Duodenal mucosa (tissue), 2 donors: ENCODE measurements around the gene TNS3.
"Not testable (repeated sequence)": the region's sequence is repeated elsewhere in the genome, so short reads cannot be mapped to it uniquely, and the experiment has no call there.

Source experiments
- H3K27ac ChIP-seq: one replicate; pipeline ENCODE4 v1.7.0; 2013; ENCODE audit warnings: low read depth, low read length
- H3K27me3 ChIP-seq, 2 donors: one replicate each; pipeline ENCODE4 v1.7.0; 2013; ENCODE audit warnings: low read length in 2 of 2, control low read depth in 1 of 2; ENCODE audit not compliant: insufficient read depth in 2 of 2, control insufficient read depth in 1 of 2
- H3K36me3 ChIP-seq, 2 donors: one replicate each; pipeline ENCODE4 v1.7.0; 2013; ENCODE audit warnings: low read length in 2 of 2, control low read depth in 1 of 2; ENCODE audit not compliant: insufficient read depth in 2 of 2, control insufficient read depth in 1 of 2
- H3K4me1 ChIP-seq, 2 donors: one replicate each; pipeline ENCODE4 v1.7.0; 2013; ENCODE audit warnings: low read length in 2 of 2, control low read depth in 1 of 2; ENCODE audit not compliant: insufficient read depth in 2 of 2, control insufficient read depth in 1 of 2
- H3K4me3 ChIP-seq, 2 donors: one replicate each; pipeline ENCODE4 v1.7.0; 2013; ENCODE audit warnings: low read length in 2 of 2, low read depth in 1 of 2
- H3K9ac ChIP-seq, 2 donors: one replicate each; pipeline ENCODE4 v1.7.0; 2013; ENCODE audit warnings: low read length in 2 of 2, low read depth in 1 of 2
- H3K9me3 ChIP-seq, 2 donors: one replicate each; pipeline ENCODE4 v1.7.0; 2013; ENCODE audit warnings: low read length in 2 of 2, control low read depth in 1 of 2; ENCODE audit not compliant: control insufficient read depth in 1 of 2

Gene TNS3

GRCh38 chr7:47591089-47591654, 9.3 kb upstream of the TNS3 start:
- H3K36me3 ChIP-seq, result no peaks in the 10 kb centered on the region
- H3K27ac ChIP-seq, result no peak overlapping the region
- no peak overlapping the region for H3K4me3 ChIP-seq
- H3K9me3 ChIP-seq, result no peaks in the 10 kb centered on the region
- H3K27me3 ChIP-seq, result no peaks in the 10 kb centered on the region
- H3K4me1 ChIP-seq, result peaks cover 0 to 7% of the 10 kb centered on the region in 2 donors
- no peak overlapping the region for H3K9ac ChIP-seq

GRCh38 chr7:47590215-47590614, 8.3 kb upstream of the TNS3 start:
- H3K27ac ChIP-seq, H3K27me3 ChIP-seq, H3K36me3 ChIP-seq, H3K4me1 ChIP-seq, H3K4me3 ChIP-seq, H3K9ac ChIP-seq, H3K9me3 ChIP-seq: not testable (repeated sequence)

- H3K4me1 ChIP-seq, result peaks cover 0 to 9% of the 10 kb centered on the region in 2 donors
- no peak overlapping the region for H3K27ac ChIP-seq
Measured at GRCh38 chr7:47588704-47589225, 6.9 kb upstream of the TNS3 start.

GRCh38 chr7:47587976-47588375, 6.1 kb upstream of the TNS3 start:
- peaks cover 0 to 13% of the 10 kb centered on the region in 2 donors for H3K4me1 ChIP-seq
- no peak overlapping the region for H3K9ac ChIP-seq
- H3K27ac ChIP-seq, result no peak overlapping the region

More at GRCh38 chr7:47588704-47589225, 6.9 kb upstream of the TNS3 start:
- H3K27me3 ChIP-seq, result no peaks in the 10 kb centered on the region
- H3K9me3 ChIP-seq, result no peaks in the 10 kb centered on the region
- H3K36me3 ChIP-seq, result no peaks in the 10 kb centered on the region
- no peak overlapping the region for H3K9ac ChIP-seq
- no peak overlapping the region for H3K4me3 ChIP-seq

GRCh38 chr7:47587351-47587750, 5.4 kb upstream of the TNS3 start:
- Histone ChIP-seq H3K27me3 (no peaks in the 10 kb centered on the region), H3K4me1 (peaks cover 0 to 15% of the 10 kb centered on the region in 2 donors), H3K36me3 (no peaks in the 10 kb centered on the region), H3K27ac (no peak overlapping the region), H3K9ac (no peak overlapping the region), H3K4me3 (no peak overlapping the region), H3K9me3 (no peaks in the 10 kb centered on the region)

More at GRCh38 chr7:47587976-47588375, 6.1 kb upstream of the TNS3 start:
- Histone ChIP-seq H3K4me3 (no peak overlapping the region), H3K27me3 (no peaks in the 10 kb centered on the region), H3K9me3 (no peaks in the 10 kb centered on the region), H3K36me3 (no peaks in the 10 kb centered on the region)

- H3K27ac ChIP-seq, result no peak overlapping the region
- H3K36me3 ChIP-seq, result no peaks in the 10 kb centered on the region
- H3K4me3 ChIP-seq, result no peak overlapping the region
- H3K4me1 ChIP-seq, result peaks cover 0 to 17% of the 10 kb centered on the region in 2 donors
- H3K27me3 ChIP-seq, result no peaks in the 10 kb centered on the region
- no peaks in the 10 kb centered on the region for H3K9me3 ChIP-seq
- no peak overlapping the region for H3K9ac ChIP-seq
Measured at GRCh38 chr7:47586925-47587324, 5.0 kb upstream of the TNS3 start.

- not testable (repeated sequence) for H3K36me3 ChIP-seq, H3K9ac ChIP-seq, H3K4me3 ChIP-seq, H3K27ac ChIP-seq, H3K27me3 ChIP-seq, H3K9me3 ChIP-seq
- peaks cover 0 to 17% of the 10 kb centered on the region in 2 donors for H3K4me1 ChIP-seq
Measured at GRCh38 chr7:47586161-47586670, 4.3 kb upstream of the TNS3 start.

GRCh38 chr7:47584536-47584895, 2.6 kb upstream of the TNS3 start:
- Histone ChIP-seq H3K27ac (no peak overlapping the region), H3K4me3 (no peak overlapping the region), H3K4me1 (peaks cover 14 to 23% of the 10 kb centered on the region in 2 donors)

GRCh38 chr7:47583739-47584535, 2.0 kb upstream of the TNS3 start:
- Histone ChIP-seq H3K4me1 (peaks cover 20 to 27% of the 10 kb centered on the region in 2 donors), H3K9me3 (no peaks in the 10 kb centered on the region), H3K4me3 (no peak overlapping the region), H3K27me3 (no peaks in the 10 kb centered on the region), H3K36me3 (no peaks in the 10 kb centered on the region), H3K9ac (no peak overlapping the region), H3K27ac (no peak overlapping the region)

More at GRCh38 chr7:47584536-47584895, 2.6 kb upstream of the TNS3 start:
- Histone ChIP-seq H3K27me3 (no peaks in the 10 kb centered on the region), H3K36me3 (no peaks in the 10 kb centered on the region), H3K9ac (no peak overlapping the region), H3K9me3 (no peaks in the 10 kb centered on the region)
